Spleen (tissue), 7 donors: ENCODE results near the gene COG8.

Source experiments
- CTCF ChIP-seq, 11 experiments: fragments of 200-600 bp in 7 of 11; fragments of 450-650 bp in 4 of 11; sonication (generic) in 4 of 11; IDR thresholded peaks in 8 of 11; conservative IDR thresholded peaks in 3 of 11; 1 replicate in 7 of 11; 2 replicates in 4 of 11; pipeline versions ENCODE4 v1.4.0 to v1.8.0; 2016 to 2021; ENCODE audit warnings: antibody characterized with exemption in 11 of 11, inconsistent platforms in 4 of 11, mild to moderate bottlenecking in 1 of 11
- POLR2A ChIP-seq, 3 donors: fragments of 450-650 bp; IDR thresholded peaks; one replicate each; pipeline ENCODE4 v1.5.1; 2017; ENCODE audit warnings: antibody characterized with exemption in 3 of 3, mild to moderate bottlenecking in 1 of 3
- POLR2AphosphoS5 ChIP-seq, 3 donors: sonication (generic); formaldehyde crosslinking; IDR thresholded peaks; one replicate each; pipeline ENCODE4 v1.5.1; 2017; ENCODE audit warnings: antibody characterized with exemption in 3 of 3
- donor health status: DM: no; HTN: no; CAD: no; lungs with moderate emphysema.
- donor health status: DM: no; HTN: no; CAD: no.
- donor health status: DM: no; HTN: no; CAD: no.

- TF ChIP-seq POLR2A (IDR thresholded peaks at IDR 0.05) (no peak), CTCF (IDR thresholded peaks at IDR 0.05 in 8 of 11, conservative IDR thresholded peaks at IDR 0.05 in 3 of 11) (no peak), POLR2AphosphoS5 (IDR thresholded peaks at IDR 0.05) (no peak)
These were observed 38.7 kb upstream of the COG8 start for GRCh38 chr16:69378036-69378435.
